ENCODE data around the gene SMARCAL1. TPM values are rescaled to one million over a fixed set of nuclear protein-coding genes. Genes with fewer than 3 reads are reported as not detected.

The SMARCAL1 gene
- total RNA-seq, 1 experiment from 2014 or later = 40.5 TPM

DNA sequence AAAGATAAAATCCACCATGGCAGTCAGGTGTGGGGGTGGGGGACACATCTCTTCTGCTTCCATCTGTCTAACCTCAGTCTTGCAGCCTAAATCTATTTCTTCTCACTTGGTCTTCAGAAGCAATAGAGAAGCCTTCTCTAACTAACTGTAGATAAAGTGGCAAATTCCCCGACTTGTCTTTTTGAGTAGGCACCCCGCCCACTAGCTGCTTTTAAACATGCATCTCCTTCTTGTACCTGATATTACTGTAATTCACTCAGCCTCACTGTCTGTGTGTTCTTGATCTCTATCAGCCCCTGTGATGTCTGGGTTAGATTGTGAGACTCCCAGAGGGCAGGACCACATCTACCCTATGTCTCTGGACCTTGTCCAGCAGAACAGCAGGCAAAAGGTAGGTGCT, 46.8 kb upstream of the SMARCAL1 start:
- POLR2A ChIA-PET (ENCODE audit: unreplicated experiment) = no interaction called here
- no peaks in the 10 kb centered on the region for H3F3A ChIP-seq (ENCODE audit: insufficient read depth, low read depth)
- no peaks in the 10 kb centered on the region for H3K36me3 ChIP-seq (ENCODE audit: low read depth)
- no peaks in the 10 kb centered on the region for H4K20me1 ChIP-seq (ENCODE audit: insufficient read depth)
- H2AFZ ChIP-seq = no peak overlapping the region
- peaks cover 13% of the 10 kb centered on the region for H3K4me1 ChIP-seq (replicated peaks; ENCODE audit: insufficient read depth)
- DNase-seq = no peak
- CTCF ChIA-PET = no interaction called here
- no peak overlapping the region for H3K4me2 ChIP-seq
- H3K9me2 ChIP-seq (ENCODE audit: insufficient read depth) = no peaks in the 10 kb centered on the region
- no TSS peak for BruUV-seq (replicated peaks)
- H3K27ac ChIP-seq = no peak overlapping the region
- H3K4me3 ChIP-seq = no peak overlapping the region
- H3K79me2 ChIP-seq (ENCODE audit: low read depth) = peaks cover 5% of the 10 kb centered on the region; the same call in 1 of the 2 replicates
- no peaks in the 10 kb centered on the region for H3K9me3 ChIP-seq (ENCODE audit: insufficient read depth, low read depth)
- intact Hi-C loops (cut with micrococcal nuclease; ENCODE audit: unreplicated experiment) = no loop called here
- TF ChIP-seq, protein P1, sequence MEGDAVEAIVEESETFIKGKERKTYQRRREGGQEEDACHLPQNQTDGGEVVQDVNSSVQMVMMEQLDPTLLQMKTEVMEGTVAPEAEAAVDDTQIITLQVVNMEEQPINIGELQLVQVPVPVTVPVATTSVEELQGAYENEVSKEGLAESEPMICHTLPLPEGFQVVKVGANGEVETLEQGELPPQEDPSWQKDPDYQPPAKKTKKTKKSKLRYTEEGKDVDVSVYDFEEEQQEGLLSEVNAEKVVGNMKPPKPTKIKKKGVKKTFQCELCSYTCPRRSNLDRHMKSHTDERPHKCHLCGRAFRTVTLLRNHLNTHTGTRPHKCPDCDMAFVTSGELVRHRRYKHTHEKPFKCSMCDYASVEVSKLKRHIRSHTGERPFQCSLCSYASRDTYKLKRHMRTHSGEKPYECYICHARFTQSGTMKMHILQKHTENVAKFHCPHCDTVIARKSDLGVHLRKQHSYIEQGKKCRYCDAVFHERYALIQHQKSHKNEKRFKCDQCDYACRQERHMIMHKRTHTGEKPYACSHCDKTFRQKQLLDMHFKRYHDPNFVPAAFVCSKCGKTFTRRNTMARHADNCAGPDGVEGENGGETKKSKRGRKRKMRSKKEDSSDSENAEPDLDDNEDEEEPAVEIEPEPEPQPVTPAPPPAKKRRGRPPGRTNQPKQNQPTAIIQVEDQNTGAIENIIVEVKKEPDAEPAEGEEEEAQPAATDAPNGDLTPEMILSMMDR (conservative IDR thresholded peaks at IDR 0.05) = no peak
- TF ChIP-seq EZH2 (IDR thresholded peaks at IDR 0.05; ENCODE audit: low read depth) = no peak
- no peaks in the 10 kb centered on the region for H3K27me3 ChIP-seq (ENCODE audit: insufficient read depth, low read depth)

DNA sequence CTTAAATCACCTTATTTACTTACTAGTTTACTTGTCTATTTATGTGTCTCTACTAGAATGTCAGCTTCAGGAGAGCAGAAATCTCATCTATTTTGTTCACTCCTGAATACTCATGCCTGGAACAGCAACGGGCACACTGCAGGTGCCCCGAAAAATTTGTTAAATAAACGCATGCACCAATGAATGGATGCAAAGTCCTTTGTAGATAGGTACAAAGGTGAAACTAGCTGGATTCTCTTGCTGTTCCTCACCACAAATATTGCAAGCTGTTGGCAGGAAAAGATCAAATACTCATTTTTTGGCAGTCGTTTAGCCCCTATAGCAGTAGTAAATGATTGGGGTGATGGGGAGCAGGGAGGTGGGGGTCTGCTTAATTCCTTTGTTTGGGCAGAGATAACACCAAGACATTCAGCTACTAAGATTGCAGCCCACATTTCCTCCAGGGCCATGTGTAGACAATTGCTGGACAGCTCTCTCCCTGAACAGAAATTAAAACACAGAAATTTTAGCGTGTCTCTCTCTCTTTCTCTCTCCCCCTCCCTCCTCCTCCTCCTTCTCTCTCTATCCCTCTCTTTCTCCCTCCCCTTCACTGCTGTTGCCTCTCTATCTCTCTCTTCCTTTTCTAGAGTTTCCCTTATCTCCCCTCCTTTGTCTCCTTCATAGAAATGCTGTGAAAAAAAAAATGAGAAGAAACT, 45.4 kb upstream of the SMARCAL1 start:
- Histone ChIP-seq H3K9me3 (ENCODE audit: insufficient read depth, low read depth) (no peaks in the 10 kb centered on the region), H3K9me2 (ENCODE audit: insufficient read depth) (no peaks in the 10 kb centered on the region), H3K4me3 (no peak overlapping the region), H3K4me1 (replicated peaks; ENCODE audit: insufficient read depth) (peaks cover 19% of the 10 kb centered on the region), H3K4me2 (no peak overlapping the region), H3K36me3 (ENCODE audit: low read depth) (no peaks in the 10 kb centered on the region), H3K27ac (no peak overlapping the region), H3K27me3 (ENCODE audit: insufficient read depth, low read depth) (no peaks in the 10 kb centered on the region), H2AFZ (no peak overlapping the region), H3K79me2 (ENCODE audit: low read depth) (peaks cover 7% of the 10 kb centered on the region; the same call in 1 of the 2 replicates), H3F3A (ENCODE audit: insufficient read depth, low read depth) (no peaks in the 10 kb centered on the region), H4K20me1 (ENCODE audit: insufficient read depth) (no peaks in the 10 kb centered on the region)
- DNase-seq = no peak
- ChIA-PET POLR2A (ENCODE audit: unreplicated experiment) (interaction anchor here (0.6 kb wide), 1 partner anchor 36 kb away, joined by 5 read pairs; no protein-coding TSS in a partner anchor), CTCF (no interaction called here)
- intact Hi-C loops (cut with micrococcal nuclease; ENCODE audit: unreplicated experiment) = no loop called here
- TF ChIP-seq, protein P1 (conservative IDR thresholded peaks at IDR 0.05) = no peak
- TF ChIP-seq EZH2 (IDR thresholded peaks at IDR 0.05; ENCODE audit: low read depth) = no peak
- BruUV-seq (replicated peaks) = no TSS peak

DNA sequence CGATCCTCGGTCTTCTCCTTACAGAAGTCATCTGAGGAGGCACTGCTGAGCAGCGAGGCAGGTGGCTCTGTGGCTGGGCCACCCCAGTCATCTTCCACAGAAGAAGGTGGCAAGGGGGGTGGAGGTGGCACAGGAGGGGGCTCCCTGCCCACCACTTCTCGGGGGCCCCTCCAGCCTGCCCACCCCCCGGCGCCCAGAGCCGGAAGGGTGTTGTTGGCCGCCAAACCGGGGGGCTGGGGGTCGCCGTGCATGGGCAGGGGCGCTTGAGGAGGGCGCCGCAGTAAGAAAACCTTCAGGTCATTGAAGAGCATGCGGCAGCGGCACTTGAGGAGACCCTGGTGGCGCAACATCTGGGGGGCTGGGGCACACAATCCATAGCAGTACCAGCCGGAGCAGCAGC, 42.5 kb upstream of the SMARCAL1 start:
- Histone ChIP-seq H3F3A (ENCODE audit: insufficient read depth, low read depth) (peaks cover 20% of the 10 kb centered on the region), H3K79me2 (ENCODE audit: low read depth) (peaks cover 7% of the 10 kb centered on the region; the same call in 1 of the 2 replicates), H3K27ac (no peak overlapping the region), H3K27me3 (ENCODE audit: insufficient read depth, low read depth) (no peaks in the 10 kb centered on the region), H3K9me2 (ENCODE audit: insufficient read depth) (no peaks in the 10 kb centered on the region), H2AFZ (no peak overlapping the region), H4K20me1 (ENCODE audit: insufficient read depth) (no peaks in the 10 kb centered on the region), H3K9me3 (ENCODE audit: insufficient read depth, low read depth) (no peaks in the 10 kb centered on the region), H3K36me3 (ENCODE audit: low read depth) (no peaks in the 10 kb centered on the region), H3K4me2 (peak overlapping the region; percentile 97; the same call in 1 of the 2 replicates), H3K4me3 (no peak overlapping the region), H3K4me1 (replicated peaks; ENCODE audit: insufficient read depth) (peaks cover 39% of the 10 kb centered on the region)
- no TSS peak for BruUV-seq (replicated peaks)
- TF ChIP-seq, protein P1 (conservative IDR thresholded peaks at IDR 0.05) = no peak
- no peak for TF ChIP-seq EZH2 (IDR thresholded peaks at IDR 0.05; ENCODE audit: low read depth)
- ChIA-PET CTCF (no interaction called here), POLR2A (ENCODE audit: unreplicated experiment) (no interaction called here)
- intact Hi-C loops (cut with micrococcal nuclease; ENCODE audit: unreplicated experiment) = loop anchor here (5.0 kb wide), 1 partner anchor 53 kb away; no protein-coding TSS in a partner anchor
- DNase-seq = no peak

Data from PC-9 (cell line).